ENCODE results near the gene GULP1.

DNA sequence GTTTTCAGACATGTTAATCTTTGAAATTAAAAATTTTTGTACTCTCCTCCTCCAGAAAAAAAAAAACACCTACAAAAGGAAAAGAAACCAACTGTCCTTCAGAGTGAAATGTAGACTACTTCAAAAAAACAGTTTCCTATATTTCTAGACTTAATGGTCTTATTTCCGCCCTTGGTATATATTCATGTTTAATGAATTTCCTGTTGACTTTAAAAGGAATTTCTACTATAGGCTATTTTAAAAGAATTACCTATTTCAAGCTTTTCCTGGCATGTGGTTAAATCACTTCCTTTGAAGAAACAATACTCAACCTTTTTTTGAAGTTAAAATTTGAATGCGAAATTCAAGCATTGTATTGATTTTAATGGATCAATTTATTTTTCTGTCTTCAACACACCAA lies 29.2 kb downstream of the GULP1 start:
- TF ChIP-seq TAF1 (IDR thresholded peaks at IDR 0.05; ENCODE audit: borderline replicate concordance, insufficient read depth, low read length), result no peak
- TF ChIP-seq SIN3A (IDR thresholded peaks at IDR 0.05; ENCODE audit: borderline replicate concordance, insufficient read depth, low read length), result no peak
- no peak for TF ChIP-seq POLR2AphosphoS5 (IDR thresholded peaks at IDR 0.05; ENCODE audit: low read depth, low read length)
- TF ChIP-seq, protein P1, sequence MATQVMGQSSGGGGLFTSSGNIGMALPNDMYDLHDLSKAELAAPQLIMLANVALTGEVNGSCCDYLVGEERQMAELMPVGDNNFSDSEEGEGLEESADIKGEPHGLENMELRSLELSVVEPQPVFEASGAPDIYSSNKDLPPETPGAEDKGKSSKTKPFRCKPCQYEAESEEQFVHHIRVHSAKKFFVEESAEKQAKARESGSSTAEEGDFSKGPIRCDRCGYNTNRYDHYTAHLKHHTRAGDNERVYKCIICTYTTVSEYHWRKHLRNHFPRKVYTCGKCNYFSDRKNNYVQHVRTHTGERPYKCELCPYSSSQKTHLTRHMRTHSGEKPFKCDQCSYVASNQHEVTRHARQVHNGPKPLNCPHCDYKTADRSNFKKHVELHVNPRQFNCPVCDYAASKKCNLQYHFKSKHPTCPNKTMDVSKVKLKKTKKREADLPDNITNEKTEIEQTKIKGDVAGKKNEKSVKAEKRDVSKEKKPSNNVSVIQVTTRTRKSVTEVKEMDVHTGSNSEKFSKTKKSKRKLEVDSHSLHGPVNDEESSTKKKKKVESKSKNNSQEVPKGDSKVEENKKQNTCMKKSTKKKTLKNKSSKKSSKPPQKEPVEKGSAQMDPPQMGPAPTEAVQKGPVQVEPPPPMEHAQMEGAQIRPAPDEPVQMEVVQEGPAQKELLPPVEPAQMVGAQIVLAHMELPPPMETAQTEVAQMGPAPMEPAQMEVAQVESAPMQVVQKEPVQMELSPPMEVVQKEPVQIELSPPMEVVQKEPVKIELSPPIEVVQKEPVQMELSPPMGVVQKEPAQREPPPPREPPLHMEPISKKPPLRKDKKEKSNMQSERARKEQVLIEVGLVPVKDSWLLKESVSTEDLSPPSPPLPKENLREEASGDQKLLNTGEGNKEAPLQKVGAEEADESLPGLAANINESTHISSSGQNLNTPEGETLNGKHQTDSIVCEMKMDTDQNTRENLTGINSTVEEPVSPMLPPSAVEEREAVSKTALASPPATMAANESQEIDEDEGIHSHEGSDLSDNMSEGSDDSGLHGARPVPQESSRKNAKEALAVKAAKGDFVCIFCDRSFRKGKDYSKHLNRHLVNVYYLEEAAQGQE (IDR thresholded peaks at IDR 0.05; ENCODE audit: insufficient read depth in 1 of 2, low read depth in 2 of 2, low read length in 2 of 2), result no peak
- TF ChIP-seq FOXP2 (optimal IDR thresholded peaks at IDR 0.05; ENCODE audit: borderline replicate concordance, extremely low read depth, extremely low read length, insufficient read depth), result no peak
